GM12865 (cell line): ENCODE measurements around the gene R3HCC1L.

ENCODE experiments used
- DNase-seq: peaks from one replicate; pipeline ENCODE4 v3.0.0; 2010; ENCODE audit warnings: low read depth
- H3K4me3 ChIP-seq: 2 replicates; pipeline ENCODE4 v1.5.1; 2011; ENCODE audit warnings: mild to moderate bottlenecking, low read depth, low read length, control low read depth
- TF ChIP-seq, protein P1 (sequence below): IDR thresholded peaks from 2 replicates; pipeline ENCODE4 v1.5.1; 2011; ENCODE audit warnings: low read length, control low read depth, low read depth, inconsistent platforms; ENCODE audit not compliant: insufficient read depth; ENCODE audit errors: missing control alignments

R3HCC1L gene

DNA sequence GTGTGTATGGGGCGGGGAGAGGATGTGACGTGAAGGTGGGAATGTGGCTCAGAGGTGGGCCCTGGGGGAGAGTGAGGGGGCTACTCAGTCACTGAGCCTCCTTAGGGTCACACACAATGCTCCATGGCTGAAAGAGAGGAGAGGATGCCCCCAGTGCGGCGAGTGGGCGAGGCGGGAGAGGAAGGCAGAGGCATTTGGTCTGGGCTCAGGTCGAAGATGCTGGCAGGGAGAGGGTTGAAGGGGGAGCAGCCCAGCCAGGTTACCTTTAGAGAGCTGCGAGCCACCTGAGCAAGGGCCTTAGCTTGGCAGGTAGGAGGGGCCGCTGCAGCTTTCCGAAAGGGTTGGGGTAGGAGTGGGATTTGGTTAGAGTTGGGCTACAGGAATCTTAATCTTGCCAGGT is 138.2 kb downstream of the R3HCC1L start:
- TF ChIP-seq, protein P1, sequence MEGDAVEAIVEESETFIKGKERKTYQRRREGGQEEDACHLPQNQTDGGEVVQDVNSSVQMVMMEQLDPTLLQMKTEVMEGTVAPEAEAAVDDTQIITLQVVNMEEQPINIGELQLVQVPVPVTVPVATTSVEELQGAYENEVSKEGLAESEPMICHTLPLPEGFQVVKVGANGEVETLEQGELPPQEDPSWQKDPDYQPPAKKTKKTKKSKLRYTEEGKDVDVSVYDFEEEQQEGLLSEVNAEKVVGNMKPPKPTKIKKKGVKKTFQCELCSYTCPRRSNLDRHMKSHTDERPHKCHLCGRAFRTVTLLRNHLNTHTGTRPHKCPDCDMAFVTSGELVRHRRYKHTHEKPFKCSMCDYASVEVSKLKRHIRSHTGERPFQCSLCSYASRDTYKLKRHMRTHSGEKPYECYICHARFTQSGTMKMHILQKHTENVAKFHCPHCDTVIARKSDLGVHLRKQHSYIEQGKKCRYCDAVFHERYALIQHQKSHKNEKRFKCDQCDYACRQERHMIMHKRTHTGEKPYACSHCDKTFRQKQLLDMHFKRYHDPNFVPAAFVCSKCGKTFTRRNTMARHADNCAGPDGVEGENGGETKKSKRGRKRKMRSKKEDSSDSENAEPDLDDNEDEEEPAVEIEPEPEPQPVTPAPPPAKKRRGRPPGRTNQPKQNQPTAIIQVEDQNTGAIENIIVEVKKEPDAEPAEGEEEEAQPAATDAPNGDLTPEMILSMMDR = no peak
- no peak for DNase-seq
- no peak overlapping the region for H3K4me3 ChIP-seq

DNA sequence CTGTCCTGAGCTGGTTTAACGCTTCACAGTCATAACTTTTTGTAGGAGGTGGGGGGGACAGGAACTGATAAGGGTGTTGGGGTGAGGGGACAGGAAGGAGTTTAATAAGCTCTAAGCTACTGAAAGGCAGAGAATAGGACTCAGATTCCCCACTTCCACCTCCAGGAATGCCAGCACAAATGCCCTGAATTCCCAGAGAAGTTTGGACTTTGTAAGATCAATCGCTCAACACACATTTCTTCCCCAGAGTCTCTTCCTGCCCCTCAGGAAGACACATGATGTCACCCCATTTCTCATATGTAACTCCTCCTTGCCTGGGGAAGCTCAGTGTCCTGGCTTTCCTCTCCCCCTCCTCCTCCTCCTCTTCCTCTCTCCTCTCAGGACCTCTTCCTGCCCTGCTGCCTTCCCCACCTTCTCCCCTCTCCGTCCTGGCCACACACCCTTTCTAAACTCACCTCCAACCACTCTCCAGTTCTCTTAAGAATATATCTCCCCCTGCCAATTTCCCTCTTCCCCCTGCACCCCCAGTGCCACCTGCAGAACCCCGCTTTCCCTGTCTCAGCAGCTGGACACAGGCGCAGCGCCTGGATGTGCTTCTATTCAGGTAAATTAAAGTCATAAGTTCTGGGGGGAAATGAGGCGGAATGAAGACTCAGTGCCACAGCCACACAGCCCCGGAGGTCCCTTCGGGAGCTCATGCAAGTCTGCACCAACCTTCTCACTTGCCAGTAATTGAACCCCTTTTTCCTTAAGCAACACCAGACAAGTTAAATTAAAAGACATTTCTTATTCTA is 138.8 kb downstream of the R3HCC1L start:
- DNase-seq = no peak
- TF ChIP-seq, protein P1 = no peak
- no peak overlapping the region for H3K4me3 ChIP-seq

DNA sequence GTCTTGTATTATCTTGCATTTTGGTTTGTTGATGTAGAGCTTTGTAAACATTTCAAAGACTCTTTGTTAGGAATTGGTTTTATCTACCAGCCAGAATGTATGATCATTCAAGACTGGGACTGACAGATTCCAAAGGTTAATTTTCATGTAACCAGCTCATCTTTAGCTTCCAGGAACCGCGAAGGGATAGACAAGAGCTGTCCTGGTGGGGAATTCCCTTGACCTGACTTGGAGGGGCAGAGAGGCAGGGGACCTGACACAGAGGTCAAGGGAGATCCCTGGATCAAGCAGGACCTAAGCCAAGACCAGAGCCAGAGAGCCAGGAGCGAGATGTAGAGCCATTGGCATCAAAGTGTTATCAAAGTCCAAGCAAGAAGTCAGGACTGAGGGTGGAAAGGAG is 140.1 kb downstream of the R3HCC1L start:
- no peak for DNase-seq
- no peak overlapping the region for H3K4me3 ChIP-seq
- TF ChIP-seq, protein P1 = no peak

DNA sequence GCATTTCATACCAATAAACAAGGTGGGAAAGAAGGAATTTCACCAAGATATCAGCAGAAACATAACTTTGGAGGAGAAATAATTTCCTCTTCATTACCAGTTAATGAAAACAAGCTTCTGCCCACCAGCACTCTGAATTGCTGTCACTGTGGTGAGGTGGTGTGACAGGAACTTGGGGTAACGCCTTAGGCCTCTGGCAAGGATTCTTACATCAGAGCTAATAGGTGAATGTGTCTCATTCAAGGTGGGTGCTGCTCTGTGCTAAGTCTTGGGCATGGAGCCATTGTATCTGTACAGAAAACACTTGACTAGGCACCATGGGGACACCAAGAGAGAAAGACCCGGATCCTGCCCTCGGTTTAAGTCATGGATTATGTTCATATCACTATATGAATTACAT is 141.9 kb downstream of the R3HCC1L start:
- no peak for DNase-seq
- H3K4me3 ChIP-seq = no peak overlapping the region
- TF ChIP-seq, protein P1 = no peak

DNA sequence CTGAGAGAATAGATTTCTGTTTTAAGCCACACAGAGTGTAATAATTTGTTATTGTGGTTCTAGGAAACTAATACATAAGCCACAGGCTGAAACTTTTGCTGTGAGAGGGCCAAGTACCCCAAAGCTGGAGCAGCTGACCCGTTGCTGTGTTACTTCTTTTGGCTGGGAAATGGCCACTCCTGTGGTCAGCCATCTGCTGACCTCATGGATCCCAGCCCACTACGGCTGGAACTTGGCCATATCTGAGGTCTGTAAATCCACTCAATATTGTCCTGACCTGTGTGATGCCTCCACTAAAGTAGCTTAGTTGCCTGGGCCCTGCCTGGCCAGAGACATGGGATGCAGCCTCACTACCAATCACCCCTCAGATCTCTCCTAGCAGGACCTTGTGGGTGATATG is 151.0 kb downstream of the R3HCC1L start:
- DNase-seq = no peak
- no peak overlapping the region for H3K4me3 ChIP-seq
- TF ChIP-seq, protein P1 = no peak

DNA sequence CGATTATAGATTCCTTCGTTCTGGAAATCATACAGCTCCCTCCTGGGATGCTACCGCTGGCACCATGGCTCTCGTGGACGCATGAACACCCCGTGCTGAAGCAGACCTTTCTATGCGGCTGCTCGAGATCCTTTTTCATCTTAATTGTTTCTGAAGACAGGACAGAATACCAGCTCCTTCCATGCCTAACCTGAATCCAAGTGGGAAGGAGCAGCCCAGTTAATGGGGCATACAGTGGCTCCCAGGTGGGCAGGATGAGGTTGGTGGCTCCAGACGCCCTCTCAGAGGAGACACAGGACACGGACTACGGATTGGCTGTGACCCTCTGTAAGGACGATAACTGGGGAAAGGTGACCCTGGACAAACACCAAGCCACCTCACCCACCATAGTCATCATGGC is 152.0 kb downstream of the R3HCC1L start:
- no peak overlapping the region for H3K4me3 ChIP-seq
- TF ChIP-seq, protein P1 = no peak
- DNase-seq = no peak

DNA sequence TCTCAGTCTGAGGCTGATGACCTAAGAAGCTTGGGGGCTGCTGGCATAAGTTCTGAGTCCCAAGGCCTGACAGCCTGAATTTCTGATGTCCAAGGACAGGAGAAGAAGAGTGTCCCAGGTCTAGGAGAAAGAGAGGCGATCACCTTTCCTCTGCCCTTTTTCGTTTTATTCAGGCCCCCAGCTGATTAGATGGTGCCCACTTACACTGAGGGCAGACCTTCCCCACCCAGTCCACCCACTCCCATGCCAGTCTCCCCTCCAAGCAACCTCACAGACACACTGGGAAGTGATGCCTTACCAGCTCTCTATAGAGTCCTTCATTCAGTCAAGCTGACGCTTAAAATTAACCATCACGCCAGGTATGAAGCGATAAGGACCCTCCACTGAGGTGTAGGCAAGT is 152.9 kb downstream of the R3HCC1L start:
- no peak for DNase-seq
- TF ChIP-seq, protein P1 = no peak
- no peak overlapping the region for H3K4me3 ChIP-seq
